SK-N-SH (cell line): Measurements from ENCODE around the gene EFEMP2. TPM values are rescaled to one million over a fixed set of nuclear protein-coding genes. Genes with fewer than 3 reads are reported as not detected.

ENCODE experiments used
- CTCF ChIA-PET: fragments of 300-600, 350-600 bp; formaldehyde crosslinking; extraction: SDS; loops from one replicate; lab custom pipeline; 2021; lab: Yijun Ruan, JAX
- POLR2A ChIA-PET: fragments of 350-600 bp; sonication (Branson Sonifier 250); formaldehyde crosslinking; extraction: SDS; loops from one replicate; lab custom pipeline; 2020; ENCODE audit warnings: antibody characterized with exemption, inconsistent platforms; lab: Yijun Ruan, JAX
- DNase-seq: peaks from one replicate; pipeline ENCODE4 v3.0.0; 2012
- H2AFZ ChIP-seq: fragments of 200-600 bp; sonication (generic); 2 replicates; pipeline ENCODE4 v1.8.1; 2016; ENCODE audit warnings: antibody characterized with exemption, mild to moderate bottlenecking, low read depth
- H3F3A ChIP-seq: fragments of 200-600 bp; sonication (generic); replicated peaks from 2 replicates; pipeline ENCODE3; 2016; ENCODE audit warnings: antibody characterized with exemption, mild to moderate bottlenecking; ENCODE audit not compliant: insufficient read depth
- H3K27ac ChIP-seq, 2 experiments: fragments of 200-500 bp in 1 of 2; fragments of 200-600 bp in 1 of 2; sonication (Bioruptor generic) in 1 of 2; sonication (generic), shearing (Covaris generic) in 1 of 2; 2 replicates each; pipeline versions ENCODE4 v1.5.1 to v1.6.1; 2014 to 2016; ENCODE audit warnings: low read depth in 2 of 2, inconsistent platforms in 1 of 2, low read length in 1 of 2, mild to moderate bottlenecking in 1 of 2, mixed read lengths in 1 of 2
- H3K27me3 ChIP-seq: fragments of 200-600 bp; sonication (generic), shearing (Covaris generic); 2 replicates; pipeline ENCODE4 v1.6.1; 2016; ENCODE audit warnings: mixed run types; ENCODE audit not compliant: insufficient read depth
- H3K36me3 ChIP-seq, 2 experiments: fragments of 200-500 bp in 1 of 2; fragments of 200-600 bp in 1 of 2; sonication (Bioruptor generic) in 1 of 2; sonication (generic) in 1 of 2; replicated peaks in 1 of 2; 2 replicates each; pipeline versions ENCODE3 to v1.5.1; 2014 to 2016; ENCODE audit warnings: low read length in 1 of 2, mild to moderate bottlenecking in 1 of 2; ENCODE audit not compliant: insufficient read depth in 2 of 2, control insufficient read depth in 1 of 2
- H3K4me1 ChIP-seq, 2 experiments: fragments of 200-500 bp in 1 of 2; fragments of 200-600 bp in 1 of 2; sonication (Bioruptor generic) in 1 of 2; sonication (generic), shearing (Covaris generic) in 1 of 2; 2 replicates each; pipeline versions ENCODE4 v1.5.1 to v1.6.1; 2014 to 2016; ENCODE audit warnings: low read depth in 1 of 2, low read length in 1 of 2, mixed run types in 1 of 2; ENCODE audit not compliant: insufficient read depth in 2 of 2, control insufficient read depth in 1 of 2
- H3K4me2 ChIP-seq: fragments of 200-600 bp; sonication (generic), shearing (Covaris generic); 2 replicates; pipeline ENCODE4 v1.6.1; 2017; ENCODE audit warnings: mixed run types
- H3K4me3 ChIP-seq, 2 experiments: fragments of 200-500 bp in 1 of 2; fragments of 200-600 bp in 1 of 2; sonication (Bioruptor generic) in 1 of 2; sonication (generic), shearing (Covaris generic) in 1 of 2; 2 replicates each; pipeline versions ENCODE4 v1.5.1 to v1.8.1; 2014 to 2016; ENCODE audit warnings: low read depth in 2 of 2, inconsistent platforms in 1 of 2, low read length in 1 of 2, mild to moderate bottlenecking in 1 of 2, mixed read lengths in 1 of 2, moderate library complexity in 1 of 2
- H3K79me2 ChIP-seq: fragments of 200-600 bp; sonication (generic); 2 replicates; pipeline ENCODE4 v1.8.1; 2017; ENCODE audit warnings: mild to moderate bottlenecking; ENCODE audit not compliant: insufficient read depth
- H3K9ac ChIP-seq: fragments of 200-600 bp; sonication (generic); 2 replicates; pipeline ENCODE4 v1.6.1; 2017; ENCODE audit warnings: mixed run types
- H3K9me2 ChIP-seq: fragments of 200-600 bp; sonication (generic); 2 replicates; pipeline ENCODE4 v1.6.1; 2017; ENCODE audit warnings: mixed run types
- H3K9me3 ChIP-seq: fragments of 200-600 bp; sonication (generic); 2 replicates; pipeline ENCODE4 v1.6.1; 2017; ENCODE audit warnings: mixed run types, mild to moderate bottlenecking, moderate library complexity
- H4K20me1 ChIP-seq: fragments of 200-600 bp; sonication (generic); 2 replicates; pipeline ENCODE4 v1.6.1; 2017; ENCODE audit warnings: mild to moderate bottlenecking, mixed run types; ENCODE audit not compliant: insufficient read depth
- CHD2 ChIP-seq: fragments of 150-350 bp; IDR thresholded peaks from 2 replicates; pipeline ENCODE4 v1.6.1; 2018; ENCODE audit warnings: low read length; ENCODE audit not compliant: partially characterized antibody
- EP300 ChIP-seq, 2 experiments: IDR thresholded peaks; 2 replicates each; pipeline versions ENCODE4 v1.4.0 to v1.6.1; 2012; ENCODE audit warnings: borderline replicate concordance in 1 of 2, low read depth in 1 of 2, low read length in 1 of 2
- EZH2phosphoT487 ChIP-seq: fragments of 200-600 bp; sonication (generic); IDR thresholded peaks from 2 replicates; pipeline ENCODE4 v1.6.1; 2017; ENCODE audit warnings: low read depth, mixed run types, mild to moderate bottlenecking, antibody characterized with exemption, moderate library complexity, borderline replicate concordance
- FOSL2 ChIP-seq: IDR thresholded peaks from 2 replicates; pipeline ENCODE4 v1.4.0; 2012; ENCODE audit warnings: low read depth, mild to moderate bottlenecking, moderate library complexity, borderline replicate concordance
- FOXJ3 ChIP-seq: sonication (generic); formaldehyde crosslinking; IDR thresholded peaks from 2 replicates; pipeline ENCODE4 v1.5.1; 2020; ENCODE audit warnings: mild to moderate bottlenecking, missing genetic modification reagents
- FOXM1 ChIP-seq: IDR thresholded peaks from 2 replicates; pipeline ENCODE4 v1.4.0; 2012; ENCODE audit warnings: low read depth, mild to moderate bottlenecking
- GABPA ChIP-seq: IDR thresholded peaks from 2 replicates; pipeline ENCODE4 v1.4.0; 2012; ENCODE audit warnings: low read depth, mild to moderate bottlenecking
- GATA2 ChIP-seq: sonication (generic); formaldehyde crosslinking; IDR thresholded peaks from 2 replicates; pipeline ENCODE4 v1.5.0; 2020; ENCODE audit warnings: mild to moderate bottlenecking, missing genetic modification reagents
- JUND ChIP-seq: IDR thresholded peaks from 2 replicates; pipeline ENCODE4 v1.4.0; 2012
- MAX ChIP-seq: IDR thresholded peaks from 2 replicates; pipeline ENCODE4 v1.4.0; 2012; ENCODE audit warnings: low read depth
- MEF2A ChIP-seq: IDR thresholded peaks from 2 replicates; pipeline ENCODE4 v1.4.0; 2012; ENCODE audit warnings: low read depth, borderline replicate concordance
- MXI1 ChIP-seq: IDR thresholded peaks from 2 replicates; pipeline ENCODE4 v1.6.1; 2012; ENCODE audit warnings: mild to moderate bottlenecking, low read depth, low read length, improper control_type of control experiment
- NFIC ChIP-seq: IDR thresholded peaks from 2 replicates; pipeline ENCODE4 v1.4.0; 2012; ENCODE audit warnings: borderline replicate concordance
- NRF1 ChIP-seq: IDR thresholded peaks from 2 replicates; pipeline ENCODE4 v1.6.1; 2012; ENCODE audit warnings: low read depth, mild to moderate bottlenecking, low read length
- POLR2AphosphoS5 ChIP-seq: IDR thresholded peaks from 2 replicates; pipeline ENCODE4 v1.6.1; 2012; ENCODE audit warnings: low read depth, low read length
- RAD21 ChIP-seq: IDR thresholded peaks from 2 replicates; pipeline ENCODE4 v1.6.1; 2012; ENCODE audit warnings: mild to moderate bottlenecking, low read length
- RCOR1 ChIP-seq: fragments of 150-350 bp; IDR thresholded peaks from 2 replicates; pipeline ENCODE4 v1.6.1; 2017; ENCODE audit warnings: antibody characterized with exemption, low read length
- SIN3A ChIP-seq: IDR thresholded peaks from 2 replicates; pipeline ENCODE4 v1.6.1; 2012; ENCODE audit warnings: low read depth, mild to moderate bottlenecking, low read length, moderate library complexity, borderline replicate concordance
- SMC3 ChIP-seq: IDR thresholded peaks from 2 replicates; pipeline ENCODE4 v1.6.1; 2012; ENCODE audit warnings: low read depth, low read length, improper control_type of control experiment
- TEAD4 ChIP-seq: IDR thresholded peaks from 2 replicates; pipeline ENCODE4 v1.4.0; 2012; ENCODE audit warnings: mild to moderate bottlenecking, borderline replicate concordance; ENCODE audit not compliant: insufficient read depth
- USF1 ChIP-seq: IDR thresholded peaks from 2 replicates; pipeline ENCODE4 v1.4.0; 2012; ENCODE audit warnings: low read depth, borderline replicate concordance
- YY1 ChIP-seq: IDR thresholded peaks from 2 replicates; pipeline ENCODE4 v1.4.0; 2012; ENCODE audit warnings: low read depth, mild to moderate bottlenecking
- WGBS: methylation state at CpG from one replicate; pipeline ENCODE4 v1.1.6; 2017; ENCODE audit warnings: low lambda C conversion rate; 5-methylcytosine and 5-hydroxymethylcytosine counted together
- polyA plus RNA-seq, 3 experiments: library from polyadenylated mRNA; depleted of rRNA; stranded (reverse); fragments of >200 nt; gene quantifications; 2 replicates each; pipeline ENCODE4 v1.2.3, GENCODE V29; 2012
- TF ChIP-seq, protein P1 (sequence below): IDR thresholded peaks from 2 replicates; pipeline ENCODE4; 2012
- TF ChIP-seq, protein P2 (sequence below): IDR thresholded peaks from 2 replicates; pipeline ENCODE4 v1.4.0; 2012; ENCODE audit warnings: low read depth, borderline replicate concordance
- TF ChIP-seq, protein P3 (sequence below): fragments of 150-350 bp; IDR thresholded peaks from 2 replicates; pipeline ENCODE4 v1.6.1; 2016; ENCODE audit warnings: mild to moderate bottlenecking, low read depth, low read length
- TF ChIP-seq, protein P4 (sequence below): fragments of 200-600 bp; sonication (generic); IDR thresholded peaks from 2 replicates; pipeline ENCODE4 v1.6.1; 2017; ENCODE audit warnings: antibody characterized with exemption, mild to moderate bottlenecking, moderate library complexity

The EFEMP2 gene
- polyA plus RNA-seq, 1 of the 3 experiments (the other 2 are of a cell fraction) = 203 TPM

- TF ChIP-seq SIN3A = no peak
These were observed 31.1 kb upstream of the EFEMP2 start (continued) for GRCh38 chr11:65903715-65904114.

DNA sequence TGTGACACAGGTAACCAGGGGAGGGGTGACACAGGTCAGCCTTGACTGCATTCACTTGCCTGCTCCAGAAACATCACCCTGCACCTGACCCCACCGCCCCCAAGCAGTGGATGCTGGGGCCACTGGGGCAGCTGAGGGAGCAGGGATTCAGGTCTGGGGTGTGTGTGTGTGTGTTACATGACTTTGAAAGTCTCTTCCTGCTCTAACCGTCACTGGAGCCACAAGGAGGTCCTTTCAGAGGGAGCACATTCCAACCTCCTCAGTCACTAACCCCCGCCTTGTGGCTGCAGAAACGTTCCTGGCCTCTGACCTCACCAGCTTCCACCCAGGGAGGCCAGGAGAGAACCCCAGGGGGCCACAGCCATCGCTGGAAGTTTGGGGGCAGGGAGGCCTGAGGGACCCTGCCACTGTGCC lies 30.5 kb upstream of the EFEMP2 start:
- Histone ChIP-seq H3K27ac (peak overlapping the region in 1 of 2 experiments; percentile 95; a peak in 2 of 4 replicates), H3K36me3 (peaks cover 0 to 7% of the 10 kb centered on the region in 2 experiments), H3K9me2 (no peaks in the 10 kb centered on the region), H3K9me3 (no peaks in the 10 kb centered on the region), H3K4me2 (peak overlapping the region; percentile 75), H3K79me2 (peaks cover 59% of the 10 kb centered on the region), H4K20me1 (peaks cover 10% of the 10 kb centered on the region), H3K27me3 (no peaks in the 10 kb centered on the region), H2AFZ (no peak overlapping the region), H3F3A (peaks cover 46% of the 10 kb centered on the region), H3K4me3 (peak overlapping the region in 1 of 2 experiments; percentile 44; a peak in 1 of 4 replicates), H3K9ac (peak overlapping the region; percentile 70), H3K4me1 (peaks cover 0 to 30% of the 10 kb centered on the region in 2 experiments; a peak in 3 of 4 replicates)
- WGBS = 12% methylated on average over 4 of the region's 5 CpGs
- ChIA-PET POLR2A (no interaction called here), CTCF (interaction anchor here (1.1 to 4.1 kb wide), 3 partner anchors 14 to 85 kb away, joined by 3 to 35 read pairs (median 4); partner anchors contain the start of genes CCDC85B and FIBP)
- DNase-seq = no peak
- TF ChIP-seq MXI1 = no peak
- TF ChIP-seq FOXM1 = peak; percentile 96
- TF ChIP-seq RAD21 = no peak
- TF ChIP-seq MEF2A = no peak; the same call in 1 of the 2 replicates
- no peak for TF ChIP-seq SMC3
- TF ChIP-seq, protein P1, sequence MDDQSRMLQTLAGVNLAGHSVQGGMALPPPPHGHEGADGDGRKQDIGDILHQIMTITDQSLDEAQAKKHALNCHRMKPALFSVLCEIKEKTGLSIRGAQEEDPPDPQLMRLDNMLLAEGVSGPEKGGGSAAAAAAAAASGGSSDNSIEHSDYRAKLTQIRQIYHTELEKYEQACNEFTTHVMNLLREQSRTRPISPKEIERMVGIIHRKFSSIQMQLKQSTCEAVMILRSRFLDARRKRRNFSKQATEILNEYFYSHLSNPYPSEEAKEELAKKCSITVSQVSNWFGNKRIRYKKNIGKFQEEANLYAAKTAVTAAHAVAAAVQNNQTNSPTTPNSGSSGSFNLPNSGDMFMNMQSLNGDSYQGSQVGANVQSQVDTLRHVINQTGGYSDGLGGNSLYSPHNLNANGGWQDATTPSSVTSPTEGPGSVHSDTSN = peak; percentile 64
- peak; percentile 69 for TF ChIP-seq MAX
- no peak for TF ChIP-seq RCOR1
- peak; percentile 88 for TF ChIP-seq TEAD4
- TF ChIP-seq SIN3A = no peak
- peak in 1 of 2 experiments; percentile 98; a peak in 2 of 4 replicates for TF ChIP-seq EP300 (IDR thresholded peaks at IDR 0.05; ENCODE audit: borderline replicate concordance in 1 of 2, low read depth in 1 of 2, low read length in 1 of 2)
- TF ChIP-seq CHD2 = no peak
- TF ChIP-seq NRF1 = no peak
- TF ChIP-seq YY1 = 0 out of 2 replicates have a peak, but pooled peaks have one; percentile 37
- TF ChIP-seq, protein P2, sequence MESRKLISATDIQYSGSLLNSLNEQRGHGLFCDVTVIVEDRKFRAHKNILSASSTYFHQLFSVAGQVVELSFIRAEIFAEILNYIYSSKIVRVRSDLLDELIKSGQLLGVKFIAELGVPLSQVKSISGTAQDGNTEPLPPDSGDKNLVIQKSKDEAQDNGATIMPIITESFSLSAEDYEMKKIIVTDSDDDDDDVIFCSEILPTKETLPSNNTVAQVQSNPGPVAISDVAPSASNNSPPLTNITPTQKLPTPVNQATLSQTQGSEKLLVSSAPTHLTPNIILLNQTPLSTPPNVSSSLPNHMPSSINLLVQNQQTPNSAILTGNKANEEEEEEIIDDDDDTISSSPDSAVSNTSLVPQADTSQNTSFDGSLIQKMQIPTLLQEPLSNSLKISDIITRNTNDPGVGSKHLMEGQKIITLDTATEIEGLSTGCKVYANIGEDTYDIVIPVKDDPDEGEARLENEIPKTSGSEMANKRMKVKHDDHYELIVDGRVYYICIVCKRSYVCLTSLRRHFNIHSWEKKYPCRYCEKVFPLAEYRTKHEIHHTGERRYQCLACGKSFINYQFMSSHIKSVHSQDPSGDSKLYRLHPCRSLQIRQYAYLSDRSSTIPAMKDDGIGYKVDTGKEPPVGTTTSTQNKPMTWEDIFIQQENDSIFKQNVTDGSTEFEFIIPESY = peak; percentile 71; the same call in 1 of the 2 replicates
- TF ChIP-seq USF1 = no peak
- TF ChIP-seq, protein P3, sequence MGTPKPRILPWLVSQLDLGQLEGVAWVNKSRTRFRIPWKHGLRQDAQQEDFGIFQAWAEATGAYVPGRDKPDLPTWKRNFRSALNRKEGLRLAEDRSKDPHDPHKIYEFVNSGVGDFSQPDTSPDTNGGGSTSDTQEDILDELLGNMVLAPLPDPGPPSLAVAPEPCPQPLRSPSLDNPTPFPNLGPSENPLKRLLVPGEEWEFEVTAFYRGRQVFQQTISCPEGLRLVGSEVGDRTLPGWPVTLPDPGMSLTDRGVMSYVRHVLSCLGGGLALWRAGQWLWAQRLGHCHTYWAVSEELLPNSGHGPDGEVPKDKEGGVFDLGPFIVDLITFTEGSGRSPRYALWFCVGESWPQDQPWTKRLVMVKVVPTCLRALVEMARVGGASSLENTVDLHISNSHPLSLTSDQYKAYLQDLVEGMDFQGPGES = no peak
- TF ChIP-seq FOSL2 = peak; percentile 95
- TF ChIP-seq POLR2AphosphoS5 = no peak; the same call in 1 of the 2 replicates
- TF ChIP-seq, protein P4, sequence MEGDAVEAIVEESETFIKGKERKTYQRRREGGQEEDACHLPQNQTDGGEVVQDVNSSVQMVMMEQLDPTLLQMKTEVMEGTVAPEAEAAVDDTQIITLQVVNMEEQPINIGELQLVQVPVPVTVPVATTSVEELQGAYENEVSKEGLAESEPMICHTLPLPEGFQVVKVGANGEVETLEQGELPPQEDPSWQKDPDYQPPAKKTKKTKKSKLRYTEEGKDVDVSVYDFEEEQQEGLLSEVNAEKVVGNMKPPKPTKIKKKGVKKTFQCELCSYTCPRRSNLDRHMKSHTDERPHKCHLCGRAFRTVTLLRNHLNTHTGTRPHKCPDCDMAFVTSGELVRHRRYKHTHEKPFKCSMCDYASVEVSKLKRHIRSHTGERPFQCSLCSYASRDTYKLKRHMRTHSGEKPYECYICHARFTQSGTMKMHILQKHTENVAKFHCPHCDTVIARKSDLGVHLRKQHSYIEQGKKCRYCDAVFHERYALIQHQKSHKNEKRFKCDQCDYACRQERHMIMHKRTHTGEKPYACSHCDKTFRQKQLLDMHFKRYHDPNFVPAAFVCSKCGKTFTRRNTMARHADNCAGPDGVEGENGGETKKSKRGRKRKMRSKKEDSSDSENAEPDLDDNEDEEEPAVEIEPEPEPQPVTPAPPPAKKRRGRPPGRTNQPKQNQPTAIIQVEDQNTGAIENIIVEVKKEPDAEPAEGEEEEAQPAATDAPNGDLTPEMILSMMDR = no peak
- no peak for TF ChIP-seq EZH2phosphoT487
- TF ChIP-seq NFIC = peak; percentile 83
- peak; percentile 93 for TF ChIP-seq JUND
- no peak for TF ChIP-seq GATA2 (CRISPR knock-in tag)
- no peak for TF ChIP-seq GABPA
- TF ChIP-seq FOXJ3 (CRISPR knock-in tag) = no peak
